ENCODE data around the gene LHFPL3. TPM values are rescaled to one million over a fixed set of nuclear protein-coding genes. Genes with fewer than 3 reads are reported as not detected.

Gene LHFPL3
- total and polyA plus RNA-seq, 9 of the 15 experiments (the other 6 are each of a cell fraction or from before 2014, with no cell fraction given): 0.21 to 0.52 TPM; not detected in 7

DNA sequence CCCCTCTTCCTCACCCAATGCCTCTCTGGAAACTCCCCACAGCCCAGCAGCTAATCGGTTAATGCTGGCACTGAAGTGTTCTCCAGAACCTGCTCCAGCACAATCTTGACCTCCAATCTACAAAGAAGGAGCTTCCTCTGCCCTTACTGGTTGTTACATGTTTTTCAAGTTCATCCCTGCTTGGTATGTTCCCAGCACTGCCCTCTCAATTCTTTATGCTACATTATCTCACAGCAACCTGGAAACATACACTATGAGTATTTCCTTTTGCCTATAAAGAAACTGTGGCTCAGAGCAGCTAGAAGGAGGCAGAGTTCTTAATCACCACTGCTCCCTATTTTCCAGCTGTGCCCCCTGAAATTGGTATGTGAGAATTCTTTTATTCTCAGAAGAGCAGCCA is 601.5 kb downstream of the LHFPL3 start (continued):
- TF ChIP-seq, protein P1, sequence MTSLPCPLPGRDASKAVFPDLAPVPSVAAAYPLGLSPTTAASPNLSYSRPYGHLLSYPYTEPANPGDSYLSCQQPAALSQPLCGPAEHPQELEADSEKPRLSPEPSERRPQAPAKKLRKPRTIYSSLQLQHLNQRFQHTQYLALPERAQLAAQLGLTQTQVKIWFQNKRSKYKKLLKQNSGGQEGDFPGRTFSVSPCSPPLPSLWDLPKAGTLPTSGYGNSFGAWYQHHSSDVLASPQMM (CRISPR knock-in tag; IDR thresholded peaks at IDR 0.05): no peak
- TF ChIP-seq ZBTB17 (CRISPR knock-in tag; IDR thresholded peaks at IDR 0.05): no peak

DNA sequence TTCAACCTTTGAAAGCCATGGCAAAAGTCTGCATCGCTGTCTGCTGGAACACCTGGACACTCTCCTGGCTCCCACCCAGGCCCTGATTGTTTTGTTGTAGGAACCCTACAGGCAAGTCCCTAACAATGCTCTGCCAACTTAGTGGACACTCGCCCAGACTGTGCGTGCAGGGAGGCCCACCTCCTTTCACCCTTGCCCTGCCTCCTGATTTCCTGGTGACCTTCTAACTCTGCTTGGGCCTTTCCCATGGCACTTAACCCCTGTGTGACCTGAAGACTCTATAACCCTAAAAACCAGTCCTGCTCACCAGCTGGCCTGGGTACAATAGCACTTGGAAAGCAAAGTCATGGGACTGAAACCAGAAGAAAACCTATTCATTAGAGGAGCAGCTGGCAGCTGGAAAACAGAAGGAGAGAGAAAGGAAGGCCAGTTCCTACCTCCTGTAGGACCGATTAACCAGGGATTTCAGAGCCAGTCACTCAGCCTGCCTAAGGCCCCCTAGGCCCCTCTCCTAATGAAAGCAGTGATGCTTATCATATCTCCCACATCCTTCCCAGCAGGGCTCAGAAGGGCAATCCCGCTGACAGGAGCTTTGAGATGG is 602.9 kb downstream of the LHFPL3 start:
- Histone ChIP-seq H3K4me3 (no peak overlapping the region), H3K9me3 (replicated peaks; ENCODE audit: control insufficient read depth, insufficient read depth, low read depth, low read length) (no peaks in the 10 kb centered on the region), H3K79me2 (ENCODE audit: control insufficient read depth, insufficient read depth, low read length) (no peaks in the 10 kb centered on the region), H3K4me2 (ENCODE audit: insufficient read depth, low read length) (no peak overlapping the region), H3K36me3 (ENCODE audit: control insufficient read depth, insufficient read depth, low read length) (no peaks in the 10 kb centered on the region), H3K27ac (ENCODE audit: extremely low read depth, low read depth, low read length) (no peak overlapping the region), H3K27me3 (ENCODE audit: control insufficient read depth in 2 of 2, insufficient read depth in 2 of 2, low read length in 2 of 2) (peaks cover 7 to 15% of the 10 kb centered on the region in 2 experiments; a peak in 3 of 5 replicates), H4K20me1 (replicated peaks; ENCODE audit: control insufficient read depth, insufficient read depth, low read length) (no peaks in the 10 kb centered on the region), H3K9ac (ENCODE audit: insufficient read depth in 1 of 2, low read depth in 2 of 2, low read length in 2 of 2) (no peak overlapping the region), H3K9me1 (ENCODE audit: control insufficient read depth, insufficient read depth, low read length) (peaks cover under 1% of the 10 kb centered on the region), H3K4me1 (replicated peaks in 1 of 2; ENCODE audit: control insufficient read depth in 2 of 2, insufficient read depth in 2 of 2, low read length in 2 of 2) (no peaks in the 10 kb centered on the region; a peak in 1 of 5 replicates), H2AFZ (ENCODE audit: low read depth, low read length) (no peak overlapping the region)
- ChIA-PET POLR2A (interaction anchor here (0.7 to 0.8 kb wide), 2 partner anchors 9 to 153 kb away, joined by 3 read pairs; no protein-coding TSS in a partner anchor), CTCF (ENCODE audit: low intra/inter-chr PET ratio) (no interaction called here)
- TF ChIP-seq, protein P2, sequence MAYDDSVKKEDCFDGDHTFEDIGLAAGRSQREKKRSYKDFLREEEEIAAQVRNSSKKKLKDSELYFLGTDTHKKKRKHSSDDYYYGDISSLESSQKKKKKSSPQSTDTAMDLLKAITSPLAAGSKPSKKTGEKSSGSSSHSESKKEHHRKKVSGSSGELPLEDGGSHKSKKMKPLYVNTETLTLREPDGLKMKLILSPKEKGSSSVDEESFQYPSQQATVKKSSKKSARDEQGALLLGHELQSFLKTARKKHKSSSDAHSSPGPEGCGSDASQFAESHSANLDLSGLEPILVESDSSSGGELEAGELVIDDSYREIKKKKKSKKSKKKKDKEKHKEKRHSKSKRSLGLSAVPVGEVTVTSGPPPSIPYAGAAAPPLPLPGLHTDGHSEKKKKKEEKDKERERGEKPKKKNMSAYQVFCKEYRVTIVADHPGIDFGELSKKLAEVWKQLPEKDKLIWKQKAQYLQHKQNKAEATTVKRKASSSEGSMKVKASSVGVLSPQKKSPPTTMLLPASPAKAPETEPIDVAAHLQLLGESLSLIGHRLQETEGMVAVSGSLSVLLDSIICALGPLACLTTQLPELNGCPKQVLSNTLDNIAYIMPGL (CRISPR knock-in tag; IDR thresholded peaks at IDR 0.05): no peak
- no peak for TF ChIP-seq ERF (CRISPR knock-in tag; IDR thresholded peaks at IDR 0.05)
- TF ChIP-seq POLR2A (conservative IDR thresholded peaks at IDR 0.05): no peak
- TF ChIP-seq DIDO1 (tag; IDR thresholded peaks at IDR 0.05; ENCODE audit: low read depth): no peak
- TF ChIP-seq TRIM28 (IDR thresholded peaks at IDR 0.05): no peak
- no peak for TF ChIP-seq SAP30 (IDR thresholded peaks at IDR 0.05; ENCODE audit: borderline replicate concordance, insufficient read depth, low read depth, low read length, poor library complexity, severe bottlenecking)
- TF ChIP-seq BRD9 (IDR thresholded peaks at IDR 0.05; ENCODE audit: low read depth, partially characterized antibody): no peak
- TF ChIP-seq, protein P3, sequence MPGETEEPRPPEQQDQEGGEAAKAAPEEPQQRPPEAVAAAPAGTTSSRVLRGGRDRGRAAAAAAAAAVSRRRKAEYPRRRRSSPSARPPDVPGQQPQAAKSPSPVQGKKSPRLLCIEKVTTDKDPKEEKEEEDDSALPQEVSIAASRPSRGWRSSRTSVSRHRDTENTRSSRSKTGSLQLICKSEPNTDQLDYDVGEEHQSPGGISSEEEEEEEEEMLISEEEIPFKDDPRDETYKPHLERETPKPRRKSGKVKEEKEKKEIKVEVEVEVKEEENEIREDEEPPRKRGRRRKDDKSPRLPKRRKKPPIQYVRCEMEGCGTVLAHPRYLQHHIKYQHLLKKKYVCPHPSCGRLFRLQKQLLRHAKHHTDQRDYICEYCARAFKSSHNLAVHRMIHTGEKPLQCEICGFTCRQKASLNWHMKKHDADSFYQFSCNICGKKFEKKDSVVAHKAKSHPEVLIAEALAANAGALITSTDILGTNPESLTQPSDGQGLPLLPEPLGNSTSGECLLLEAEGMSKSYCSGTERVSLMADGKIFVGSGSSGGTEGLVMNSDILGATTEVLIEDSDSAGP (CRISPR knock-in tag; IDR thresholded peaks at IDR 0.05): no peak
- TF ChIP-seq STAT5B (CRISPR knock-in tag; IDR thresholded peaks at IDR 0.05): no peak
- TF ChIP-seq ZFP1 (CRISPR knock-in tag; IDR thresholded peaks at IDR 0.05): no peak
- intact Hi-C loops (cut with micrococcal nuclease) (no loop called here), in situ Hi-C loops (cut with MboI) (no loop called here)
- FAIRE-seq (no peak), DNase-seq (ENCODE audit: extremely low read depth in 1 of 4, low spot score in 3 of 4) (no peak), ATAC-seq (no peak)
- no TSS peak for BruUV-seq (replicated peaks)
- 13% methylated on average over 5 of the region's 5 CpGs for WGBS (ENCODE audit: insufficient coverage, low coverage, missing lambda C conversion rate)

Measured in K562 (cell line).